CD4-positive, alpha-beta T cell (primary cell): ENCODE data around the gene AHCYL1. TPM values are rescaled to one million over a fixed set of nuclear protein-coding genes. Genes with fewer than 3 reads are reported as not detected.

Experiments
- ATAC-seq: fragments of 200-7000 bp; cut with Tn5 transposase; one replicate; pipeline ENCODE4 v1.10.0; 2022; ENCODE audit warnings: mild to moderate bottlenecking; ENCODE audit not compliant: poor library complexity
- CTCF ChIA-PET: fragments of 350-600 bp; sonication (Branson Sonifier 250); formaldehyde crosslinking; loops from one replicate; lab custom pipeline; 2021; ENCODE audit warnings: antibody characterized with exemption, inconsistent platforms; lab: Charles Lee
- POLR2A ChIA-PET: fragments of 350-600 bp; sonication (Branson Sonifier 250); formaldehyde crosslinking; loops from one replicate; lab custom pipeline; 2021; ENCODE audit warnings: antibody characterized with exemption, inconsistent platforms; lab: Charles Lee
- DNase-seq, 14 experiments: peaks; one replicate each; pipeline ENCODE4 v3.0.0-alpha.2; 2013 to 2020; ENCODE audit warnings: mixed read lengths in 2 of 14
- H3K27ac ChIP-seq, 2 donors: one replicate each; pipeline versions ENCODE4 v1.5.1 to v1.7.0; 2013; ENCODE audit warnings: low read length in 2 of 2, low read depth in 1 of 2, mild to moderate bottlenecking in 1 of 2
- H3K27me3 ChIP-seq, 2 experiments: 1 replicate in 1 of 2; 2 replicates in 1 of 2; pipeline versions ENCODE4 v1.6.1 to v1.7.0; 2013; ENCODE audit warnings: low read length in 2 of 2, control low read depth in 1 of 2, mild to moderate bottlenecking in 1 of 2, moderate library complexity in 1 of 2; ENCODE audit not compliant: insufficient read depth in 2 of 2, control insufficient read depth in 1 of 2
- H3K36me3 ChIP-seq: one replicate; pipeline ENCODE4 v1.6.1; 2013; ENCODE audit warnings: low read length, control low read depth; ENCODE audit not compliant: insufficient read depth
- H3K4me1 ChIP-seq: one replicate; pipeline ENCODE4 v1.6.1; 2013; ENCODE audit warnings: low read length, control low read depth; ENCODE audit not compliant: insufficient read depth
- H3K4me3 ChIP-seq: one replicate; pipeline ENCODE4 v1.5.1; 2013; ENCODE audit warnings: mild to moderate bottlenecking, low read length, moderate library complexity
- H3K9me3 ChIP-seq, 2 experiments: 1 replicate in 1 of 2; 2 replicates in 1 of 2; pipeline versions ENCODE4 v1.6.1 to v1.7.0; 2013; ENCODE audit warnings: low read length in 2 of 2, mild to moderate bottlenecking in 2 of 2, control low read depth in 1 of 2, moderate library complexity in 1 of 2; ENCODE audit not compliant: control insufficient read depth in 1 of 2, insufficient read depth in 1 of 2
- H3K27ac Mint-ChIP-seq: one replicate; pipeline ENCODE4 v1.8.0; 2020; ENCODE audit warnings: mixed read lengths
- H3K27me3 Mint-ChIP-seq: one replicate; pipeline ENCODE4 v1.8.0; 2021; ENCODE audit warnings: mixed read lengths
- H3K36me3 Mint-ChIP-seq: one replicate; pipeline ENCODE4 v1.8.0; 2021; ENCODE audit warnings: low read depth, mixed read lengths
- H3K4me1 Mint-ChIP-seq: one replicate; pipeline ENCODE4 v1.8.0; 2021; ENCODE audit warnings: low read depth, mixed read lengths
- H3K4me3 Mint-ChIP-seq: one replicate; pipeline ENCODE4 v1.8.0; 2020; ENCODE audit warnings: mild to moderate bottlenecking, mixed read lengths
- H3K9me3 Mint-ChIP-seq: one replicate; pipeline ENCODE4 v1.8.0; 2020; ENCODE audit warnings: mixed read lengths
- intact Hi-C, 2 experiments: fragments of 100-400 bp; cut with DNase I in 1 of 2; cut with micrococcal nuclease in 1 of 2; formaldehyde crosslinking; loops; one replicate each; pipeline versions ENCODE4 v1.15.1 to v1.9.0; 2023 to 2025; cut with DNase I, micrococcal nuclease
- total RNA-seq, 174 experiments: library from RNA in 2 of 174; stranded (reverse) in 2 of 174; gene quantifications; one replicate each; pipeline ENCODE4 v1.2.3 and lab custom pipeline; 2021 to 2026
- TF ChIP-seq, protein P1 (sequence below): fragments of 200-600 bp; IDR thresholded peaks from one replicate; pipeline ENCODE4 v1.8.0; 2022; ENCODE audit warnings: antibody characterized with exemption, mild to moderate bottlenecking

The AHCYL1 gene
- total RNA-seq, 2 experiments from 2014 or later: 6.9 to 8.4 TPM

DNA sequence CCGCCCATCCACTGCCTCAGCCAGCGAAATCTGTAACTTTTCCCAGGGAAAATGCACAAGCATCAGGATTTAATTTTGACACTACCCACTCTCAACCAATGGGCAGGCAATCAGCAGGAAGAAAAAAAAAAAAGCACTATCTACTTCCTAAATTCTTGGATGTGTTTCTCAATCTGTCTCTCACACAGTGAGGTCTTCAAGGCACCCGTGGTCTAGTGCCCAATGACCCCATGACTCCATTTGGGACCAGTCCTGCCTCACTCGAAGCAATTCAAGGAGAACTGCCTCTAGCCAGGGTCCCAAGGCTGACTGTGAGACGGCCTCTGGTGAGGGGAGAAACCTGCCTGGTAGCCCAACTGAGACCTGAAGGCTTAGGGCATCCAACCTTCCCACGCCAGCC, 38.1 kb upstream of the AHCYL1 start:
- Mint-ChIP-seq H3K36me3 (no peaks in the 10 kb centered on the region), H3K9me3 (no peaks in the 10 kb centered on the region), H3K4me3 (no peak overlapping the region), H3K27me3 (no peaks in the 10 kb centered on the region), H3K27ac (no peak overlapping the region), H3K4me1 (peaks cover 5% of the 10 kb centered on the region)
- POLR2A ChIA-PET: no interaction called here
- Histone ChIP-seq H3K4me1 (no peaks in the 10 kb centered on the region), H3K36me3 (no peaks in the 10 kb centered on the region), H3K4me3 (no peak overlapping the region), H3K27ac (no peak overlapping the region), H3K9me3 (no peaks in the 10 kb centered on the region), H3K27me3 (no peaks in the 10 kb centered on the region)
- no peak for ATAC-seq
- DNase-seq: no peak
- TF ChIP-seq, protein P1, sequence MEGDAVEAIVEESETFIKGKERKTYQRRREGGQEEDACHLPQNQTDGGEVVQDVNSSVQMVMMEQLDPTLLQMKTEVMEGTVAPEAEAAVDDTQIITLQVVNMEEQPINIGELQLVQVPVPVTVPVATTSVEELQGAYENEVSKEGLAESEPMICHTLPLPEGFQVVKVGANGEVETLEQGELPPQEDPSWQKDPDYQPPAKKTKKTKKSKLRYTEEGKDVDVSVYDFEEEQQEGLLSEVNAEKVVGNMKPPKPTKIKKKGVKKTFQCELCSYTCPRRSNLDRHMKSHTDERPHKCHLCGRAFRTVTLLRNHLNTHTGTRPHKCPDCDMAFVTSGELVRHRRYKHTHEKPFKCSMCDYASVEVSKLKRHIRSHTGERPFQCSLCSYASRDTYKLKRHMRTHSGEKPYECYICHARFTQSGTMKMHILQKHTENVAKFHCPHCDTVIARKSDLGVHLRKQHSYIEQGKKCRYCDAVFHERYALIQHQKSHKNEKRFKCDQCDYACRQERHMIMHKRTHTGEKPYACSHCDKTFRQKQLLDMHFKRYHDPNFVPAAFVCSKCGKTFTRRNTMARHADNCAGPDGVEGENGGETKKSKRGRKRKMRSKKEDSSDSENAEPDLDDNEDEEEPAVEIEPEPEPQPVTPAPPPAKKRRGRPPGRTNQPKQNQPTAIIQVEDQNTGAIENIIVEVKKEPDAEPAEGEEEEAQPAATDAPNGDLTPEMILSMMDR: no peak
- intact Hi-C loops: no loop called here
- CTCF ChIA-PET: no interaction called here

DNA sequence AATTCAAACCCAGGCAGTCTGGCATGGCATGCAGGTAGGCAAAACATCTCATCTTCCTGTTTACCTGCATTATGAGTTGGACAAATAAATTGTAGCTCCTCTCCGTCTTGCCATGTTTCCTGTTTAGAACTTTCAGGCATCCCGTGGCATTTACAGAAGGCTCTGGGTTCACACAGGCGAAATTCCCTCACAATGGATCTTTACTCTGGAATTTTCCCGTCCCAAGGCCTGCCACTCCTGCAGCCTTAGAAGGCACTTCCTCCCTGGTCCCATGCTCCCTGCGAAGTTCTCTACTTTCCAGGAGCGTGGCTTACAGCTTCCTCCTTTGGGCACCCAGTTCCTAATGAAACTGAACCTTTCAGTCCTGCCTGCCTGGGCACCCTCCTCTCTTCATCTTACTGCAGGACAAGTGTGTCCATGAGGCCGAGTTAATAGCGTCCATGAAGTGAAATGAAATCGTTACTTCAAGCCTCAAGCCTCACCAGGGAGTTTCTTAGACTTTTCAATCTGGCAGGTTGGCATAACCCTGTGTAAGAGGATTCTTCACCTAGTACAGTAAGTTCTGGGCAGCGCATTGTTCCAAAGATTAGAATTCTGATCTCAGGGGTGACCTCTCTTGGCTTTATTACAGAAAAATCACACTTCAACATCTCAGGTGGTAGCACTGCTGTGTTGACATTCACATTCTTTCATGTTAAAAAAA, 36.8 kb upstream of the AHCYL1 start:
- ChIA-PET CTCF (no interaction called here), POLR2A (interaction anchor here (0.6 kb wide), 1 partner anchor 24 kb away, joined by 5 read pairs; no protein-coding TSS in a partner anchor)
- Mint-ChIP-seq H3K4me1 (peaks cover 5% of the 10 kb centered on the region), H3K27ac (no peak overlapping the region), H3K9me3 (no peaks in the 10 kb centered on the region), H3K27me3 (no peaks in the 10 kb centered on the region), H3K4me3 (no peak overlapping the region), H3K36me3 (no peaks in the 10 kb centered on the region)
- DNase-seq: no peak
- Histone ChIP-seq H3K4me1 (no peaks in the 10 kb centered on the region), H3K27me3 (no peaks in the 10 kb centered on the region), H3K27ac (no peak overlapping the region), H3K9me3 (no peaks in the 10 kb centered on the region), H3K36me3 (no peaks in the 10 kb centered on the region), H3K4me3 (no peak overlapping the region)
- TF ChIP-seq, protein P1: no peak
- intact Hi-C loops: no loop called here
- no peak for ATAC-seq

DNA sequence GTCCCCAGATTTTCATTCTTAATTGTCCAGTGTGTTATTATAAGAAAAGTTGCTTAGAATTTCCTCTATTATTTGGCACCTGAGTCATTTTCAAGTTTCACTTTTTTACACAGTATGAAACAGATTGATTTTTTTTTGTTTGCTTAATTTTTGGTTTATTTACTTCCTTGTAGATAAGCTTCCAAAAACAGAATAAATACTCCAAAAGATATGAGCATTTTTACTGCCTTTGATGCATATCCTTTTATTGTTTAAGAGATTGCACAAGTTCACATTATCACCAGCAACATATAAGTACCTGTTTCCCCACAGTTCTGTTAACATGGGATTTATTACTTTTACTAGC, 36.3 kb upstream of the AHCYL1 start:
- ChIA-PET CTCF (no interaction called here), POLR2A (no interaction called here)
- ATAC-seq: no peak
- Histone ChIP-seq H3K27me3 (no peaks in the 10 kb centered on the region), H3K36me3 (no peaks in the 10 kb centered on the region), H3K9me3 (no peaks in the 10 kb centered on the region), H3K4me3 (no peak overlapping the region), H3K27ac (no peak overlapping the region), H3K4me1 (no peaks in the 10 kb centered on the region)
- DNase-seq: no peak
- peaks cover 5% of the 10 kb centered on the region for H3K4me1 Mint-ChIP-seq
- TF ChIP-seq, protein P1: no peak
- H3K9me3 Mint-ChIP-seq: no peaks in the 10 kb centered on the region
- intact Hi-C loops: no loop called here
- no peak overlapping the region for H3K27ac Mint-ChIP-seq
- no peaks in the 10 kb centered on the region for H3K36me3 Mint-ChIP-seq
- H3K4me3 Mint-ChIP-seq: no peak overlapping the region
- no peaks in the 10 kb centered on the region for H3K27me3 Mint-ChIP-seq
